Stimulated activated CD4-positive, alpha-beta T cell treated with anti-CD3 and anti-CD28 coated beads, Interleukin-4, amount 100 ng/mL, for 1 hour (primary cell): ENCODE results near the gene LARGE1.
"Not testable (repeated sequence)": the region's sequence is repeated elsewhere in the genome, so short reads cannot be mapped to it uniquely, and the experiment has no call there.

Source experiments
- DNase-seq: peaks from one replicate; pipeline ENCODE4 v3.0.0-alpha.2; 2020

The LARGE1 gene

DNA sequence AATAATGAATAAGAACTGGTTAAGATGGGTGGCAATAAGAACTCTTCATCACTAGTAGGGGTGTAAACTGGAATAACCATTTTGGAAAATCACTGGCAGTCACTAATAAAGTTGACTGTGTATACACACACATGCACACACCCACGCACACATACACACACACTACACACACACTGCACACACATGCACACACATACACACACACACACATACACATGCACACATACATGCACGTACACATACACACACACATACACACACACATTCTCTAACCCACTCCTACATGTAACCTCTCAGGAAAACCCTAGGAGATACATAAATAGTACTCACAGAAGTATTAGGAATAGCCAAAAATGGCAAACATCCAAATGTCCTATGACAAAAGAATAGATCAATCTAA lies 455.6 kb downstream of the LARGE1 start:
- no peak for DNase-seq

DNA sequence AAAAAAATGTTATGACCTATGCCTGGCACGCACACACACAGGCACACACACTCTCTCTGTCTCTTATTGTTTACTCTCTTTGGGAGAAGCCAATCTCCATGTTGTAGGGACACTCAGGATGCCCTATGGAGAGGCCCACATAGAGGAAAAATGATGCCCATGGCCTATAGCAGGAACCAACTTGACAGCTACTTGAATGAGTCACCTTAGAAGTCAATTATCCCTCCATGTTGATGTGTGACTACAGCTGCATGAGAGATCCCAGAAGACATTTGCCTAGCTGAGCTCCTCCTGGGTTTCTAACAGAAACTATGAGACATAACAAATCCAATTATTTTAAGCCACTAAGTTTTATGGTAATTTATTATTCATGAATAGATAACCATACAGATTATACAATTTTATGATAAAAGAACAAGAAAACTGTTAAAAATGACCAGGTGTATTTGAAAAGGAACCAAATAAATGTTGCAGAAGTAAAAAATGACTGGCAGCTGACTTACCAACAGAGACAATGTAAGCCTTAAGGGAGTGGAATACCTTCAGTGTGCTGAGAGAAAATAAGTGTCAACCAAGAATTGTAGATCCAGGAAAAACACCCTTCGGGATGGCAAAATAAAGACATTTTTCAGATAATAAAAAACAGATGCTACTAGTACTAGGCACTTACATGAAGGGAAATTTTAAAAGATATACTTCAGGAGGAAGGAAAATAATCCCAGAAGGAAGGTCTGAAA lies 458.4 kb downstream of the LARGE1 start:
- DNase-seq = no peak

- DNase-seq = not testable (repeated sequence)
These were observed 459.0 kb downstream of the LARGE1 start for GRCh38 chr22:33461245-33461644.

DNA sequence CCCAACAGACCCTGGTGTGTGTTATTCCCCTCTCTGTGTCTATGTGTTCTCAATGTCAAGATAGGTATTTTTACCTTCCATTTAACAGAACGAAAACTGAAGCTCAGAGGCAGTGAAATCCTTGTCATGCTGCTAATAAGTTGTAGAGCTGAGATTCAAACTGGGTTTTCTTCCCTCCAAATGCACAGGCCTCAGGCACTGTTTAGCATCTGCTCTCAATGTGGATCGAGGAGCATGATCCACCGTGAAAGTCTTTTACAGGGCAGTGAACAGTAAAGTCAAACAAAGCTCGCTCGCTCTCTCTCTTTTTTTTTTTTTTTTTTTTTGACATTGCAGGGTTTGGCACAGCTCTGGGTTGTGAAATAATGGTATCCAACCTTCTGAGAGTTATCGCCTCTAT lies 461.1 kb downstream of the LARGE1 start:
- no peak for DNase-seq

DNA sequence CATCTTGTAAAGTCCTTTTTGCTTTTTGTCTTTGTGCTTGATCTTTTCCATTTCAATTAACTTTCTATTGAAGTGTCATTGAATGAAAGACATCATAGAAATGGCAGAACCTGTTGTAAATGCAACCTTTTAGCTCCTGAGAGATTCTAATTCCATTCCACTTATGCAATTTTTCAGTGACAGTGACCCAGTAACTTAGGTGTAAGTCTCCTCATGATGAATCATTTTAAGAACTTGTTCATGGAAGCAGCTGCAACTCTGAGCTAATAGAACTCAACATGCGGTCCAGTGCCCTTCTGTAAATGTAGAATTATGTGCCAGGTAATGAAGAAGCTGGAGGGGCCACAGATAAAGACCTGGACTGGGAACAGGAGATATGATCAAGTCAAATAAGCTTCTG lies 463.8 kb downstream of the LARGE1 start:
- no peak for DNase-seq

GRCh38 chr22:33455036-33455435 lies 465.2 kb downstream of the LARGE1 start:
- DNase-seq = no peak

GRCh38 chr22:33451866-33452469 lies 468.3 kb downstream of the LARGE1 start:
- DNase-seq = no peak

DNA sequence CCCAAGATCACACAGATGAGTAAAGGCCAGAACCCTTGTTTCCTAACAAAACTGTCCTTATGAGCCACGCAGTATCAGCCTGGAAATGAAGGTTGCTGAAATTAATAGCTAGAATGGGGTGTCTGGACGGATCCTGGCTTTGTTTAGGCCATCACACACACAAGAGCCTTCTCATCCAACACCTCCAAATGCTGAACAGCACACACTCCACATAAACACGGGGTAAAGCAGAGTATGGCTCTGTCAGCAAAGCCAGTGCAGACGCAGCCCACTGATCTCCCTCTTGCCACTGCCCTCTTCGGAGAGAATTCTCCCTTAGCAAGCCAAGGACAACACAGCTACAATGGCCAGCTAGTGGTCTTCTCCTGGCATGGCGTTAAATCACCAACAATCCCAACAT lies 469.5 kb downstream of the LARGE1 start:
- no peak for DNase-seq

- DNase-seq = no peak
These were observed 472.5 kb downstream of the LARGE1 start for GRCh38 chr22:33447733-33448132.

DNA sequence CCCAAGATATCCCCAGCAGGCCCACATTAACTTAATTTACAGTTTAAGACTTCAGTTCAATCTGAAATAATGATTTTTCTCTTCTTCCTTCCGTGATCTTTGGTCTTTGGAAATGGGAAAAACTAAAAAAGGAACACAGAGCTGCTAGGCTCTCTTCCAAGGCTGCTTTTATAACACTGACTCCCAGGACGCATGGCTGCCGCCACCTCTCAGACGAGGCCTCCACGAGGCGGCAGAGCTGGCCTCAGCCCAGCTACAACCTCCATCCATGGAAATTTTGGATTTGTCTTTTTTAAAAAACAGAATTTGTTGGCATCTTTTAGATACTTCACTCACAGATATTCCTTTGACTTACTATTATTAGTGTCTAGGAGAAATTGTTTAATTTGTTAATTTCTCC lies 476.6 kb downstream of the LARGE1 start:
- no peak for DNase-seq

DNA sequence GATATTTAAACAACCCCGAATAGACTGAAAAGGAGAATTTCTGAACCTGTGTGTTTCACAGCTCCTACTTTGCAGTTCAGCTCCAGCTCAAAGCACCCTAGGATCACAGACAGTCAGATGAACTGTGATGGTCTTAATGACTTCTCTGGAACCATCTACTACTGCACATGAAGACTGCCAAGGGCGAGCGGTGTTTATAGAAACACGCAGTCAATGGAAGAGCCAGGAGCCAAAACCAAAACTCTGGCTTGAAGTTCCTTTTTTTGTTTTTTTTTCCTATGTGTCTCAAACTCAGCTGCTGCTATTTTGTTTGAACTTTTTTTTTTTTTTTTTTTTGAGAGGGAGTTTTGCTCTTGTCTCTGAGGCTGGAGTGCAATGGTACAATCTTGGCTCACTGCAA lies 479.5 kb downstream of the LARGE1 start:
- no peak for DNase-seq

DNA sequence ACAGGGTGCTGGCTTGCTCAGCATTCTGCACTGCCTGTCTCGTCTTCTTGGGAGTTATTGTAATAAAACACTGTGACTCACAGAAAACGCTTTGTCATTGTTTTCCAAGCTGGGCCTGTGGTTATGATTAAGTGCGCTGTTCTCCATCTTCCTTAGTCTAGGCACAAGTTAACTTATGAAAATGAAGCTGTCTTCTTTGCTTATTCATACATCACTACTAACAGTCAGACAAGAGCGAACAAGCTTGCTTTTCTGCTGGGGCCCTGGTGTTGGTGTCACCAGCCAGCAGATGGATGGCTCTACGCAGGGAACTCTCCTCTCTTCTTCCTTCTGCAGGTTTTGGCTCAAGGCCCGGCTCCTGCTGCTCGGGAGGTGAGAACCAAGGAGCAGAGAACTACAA lies 482.0 kb downstream of the LARGE1 start:
- DNase-seq = no peak

DNA sequence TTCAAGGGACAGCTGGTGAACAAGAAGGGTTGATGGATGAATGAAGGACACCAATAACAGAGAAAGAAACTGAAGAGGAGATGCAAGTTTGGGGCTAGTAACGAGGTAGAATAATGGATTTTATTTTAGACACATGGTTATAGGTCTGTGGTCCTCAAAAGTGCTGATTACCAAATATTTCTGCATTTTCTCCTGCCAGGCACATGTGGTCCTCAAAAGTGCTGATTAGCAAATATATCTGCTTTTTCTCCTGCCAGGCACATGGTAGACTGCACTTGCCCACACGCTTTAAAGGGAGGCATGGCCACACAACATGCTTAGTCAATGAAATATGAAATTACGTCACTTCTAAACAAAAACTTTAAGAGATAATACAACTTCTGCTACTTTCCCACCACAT lies 489.0 kb downstream of the LARGE1 start:
- DNase-seq = no peak

DNA sequence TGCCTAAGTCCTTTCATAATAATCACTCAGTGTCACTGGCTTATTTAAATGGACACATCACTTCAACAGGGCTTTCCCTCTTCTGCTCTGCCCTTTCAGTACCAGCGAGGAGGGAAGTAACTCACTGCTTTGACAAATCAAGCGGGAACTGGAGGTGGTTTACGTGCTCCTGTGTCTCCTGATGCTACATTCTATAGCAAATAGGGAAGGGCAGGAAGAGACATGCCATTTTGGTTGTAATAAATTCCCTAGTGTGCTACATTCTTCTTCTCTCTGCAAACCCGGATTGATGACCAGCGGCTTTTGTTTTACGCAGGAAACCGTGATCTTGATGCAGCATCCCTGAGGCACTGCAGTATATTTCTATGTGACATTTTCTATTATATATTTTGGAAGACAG lies 491.0 kb downstream of the LARGE1 start:
- no peak for DNase-seq

DNA sequence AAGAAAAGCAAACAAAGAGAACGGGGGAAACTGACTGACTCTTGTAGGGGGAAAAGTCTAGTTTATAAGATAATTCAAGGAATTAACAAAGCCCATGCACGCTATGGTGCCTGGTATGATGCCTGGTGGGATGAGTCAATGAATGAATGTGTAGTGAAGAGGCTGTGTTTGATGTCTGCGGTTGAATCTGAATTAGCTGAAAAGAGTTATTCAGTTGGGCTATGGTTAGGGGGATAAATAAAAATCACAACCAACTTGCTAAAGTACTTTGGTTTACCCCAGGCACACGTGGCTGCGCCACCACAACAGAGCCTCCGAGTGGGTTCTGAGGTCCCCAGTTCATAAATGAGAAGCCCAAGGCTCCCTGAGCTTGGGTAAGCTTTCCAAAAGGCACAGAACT lies 492.8 kb downstream of the LARGE1 start:
- no peak for DNase-seq

GRCh38 chr22:33426451-33426850 lies 493.8 kb downstream of the LARGE1 start:
- DNase-seq = no peak

DNA sequence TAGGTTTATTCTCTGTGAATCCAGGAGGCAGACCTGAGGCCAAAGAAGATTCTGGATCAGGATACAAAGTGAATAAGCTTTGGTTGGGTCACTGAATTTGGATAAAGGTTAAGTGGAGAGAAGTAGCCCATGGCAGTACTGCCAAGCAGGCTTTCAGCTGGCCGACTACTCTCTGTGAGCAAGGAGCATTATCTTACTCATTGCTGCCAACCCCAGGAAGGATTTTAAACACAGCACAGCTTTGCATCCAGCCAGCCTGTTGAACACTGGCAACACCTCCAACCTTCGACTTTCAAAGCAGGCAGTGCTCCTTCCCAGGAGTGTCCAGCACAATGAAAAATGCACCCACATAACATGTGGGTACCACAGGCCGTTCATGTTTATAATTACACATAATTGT lies 498.4 kb downstream of the LARGE1 start:
- no peak for DNase-seq

DNA sequence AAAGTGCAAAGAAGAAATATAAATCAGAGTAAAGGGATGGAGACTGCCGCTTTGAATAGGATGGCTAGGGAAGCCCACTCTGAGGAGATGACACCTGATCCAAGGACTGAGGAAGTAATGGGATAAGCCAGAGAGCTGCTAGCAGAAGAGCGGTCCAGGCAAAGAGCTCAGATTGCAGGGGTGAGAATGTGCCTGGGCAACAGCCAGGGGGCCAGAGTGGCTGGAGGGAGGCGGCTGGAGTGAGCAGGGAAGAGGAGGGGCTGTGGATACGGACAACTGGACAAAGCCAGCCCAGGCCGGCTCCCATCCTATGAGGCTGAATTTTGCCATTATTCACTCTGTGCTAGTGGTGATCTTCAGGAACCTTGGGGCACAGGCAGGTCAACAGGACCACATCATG lies 501.8 kb downstream of the LARGE1 start:
- DNase-seq = no peak

DNA sequence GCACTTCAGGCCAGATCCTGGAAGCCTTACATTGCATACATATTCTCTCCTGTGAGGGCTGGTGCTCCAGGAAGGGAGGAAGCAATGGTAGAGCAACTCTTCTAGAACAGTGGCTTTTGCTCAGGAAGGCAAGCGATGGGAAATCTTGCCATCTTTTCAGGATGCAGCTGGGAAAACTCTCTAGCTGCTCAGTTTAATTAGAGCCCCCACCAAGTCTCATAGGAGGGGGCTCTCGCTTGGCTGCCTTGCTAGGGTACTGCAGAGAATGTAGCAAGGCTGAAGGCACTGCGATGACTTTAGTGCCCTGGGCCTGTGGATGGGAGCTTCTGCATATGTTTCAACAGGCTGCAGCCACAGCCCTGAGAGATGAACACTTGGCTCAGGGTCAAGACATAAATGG lies 504.9 kb downstream of the LARGE1 start:
- no peak for DNase-seq

- no peak for DNase-seq
These were observed 511.2 kb downstream of the LARGE1 start for GRCh38 chr22:33409079-33409478.

DNA sequence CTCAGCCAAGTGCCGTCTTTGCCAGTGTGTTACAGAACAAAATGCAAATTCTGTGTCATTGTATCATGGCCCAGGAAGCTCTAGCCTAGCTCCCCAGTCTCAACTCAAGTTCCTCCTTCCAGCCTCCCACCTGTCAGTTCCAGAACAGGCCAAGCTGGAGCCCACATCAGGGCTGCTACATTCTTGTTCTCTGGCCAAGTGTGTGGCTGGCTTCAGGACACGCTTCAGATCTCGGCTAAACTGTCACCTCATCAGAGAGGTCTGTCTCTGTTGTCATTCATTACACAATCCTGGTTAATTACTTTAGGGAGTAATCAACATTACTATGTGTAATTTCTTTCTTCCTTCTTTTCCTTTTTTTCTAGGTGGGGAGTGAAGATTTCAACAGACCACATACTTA lies 515.1 kb downstream of the LARGE1 start:
- no peak for DNase-seq

DNA sequence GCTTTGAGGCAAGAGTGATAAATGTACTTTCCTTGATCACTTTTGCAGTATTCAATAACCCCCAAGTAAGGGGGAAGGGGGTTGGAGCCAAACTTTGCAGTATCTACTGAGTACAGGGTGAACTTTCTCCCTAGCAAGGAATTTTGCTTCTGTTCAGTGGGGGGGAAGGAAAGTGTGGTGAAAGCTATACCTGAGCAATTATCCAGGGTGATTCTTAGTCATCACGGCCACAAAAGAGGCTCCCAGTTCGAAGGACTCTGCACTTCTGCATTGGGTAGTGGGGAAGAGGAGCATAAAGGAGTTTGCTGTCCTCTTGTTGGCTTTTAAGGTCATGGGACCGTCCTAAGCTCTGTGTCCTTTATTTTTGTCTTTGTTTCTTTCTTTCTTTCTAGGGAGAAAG lies 515.6 kb downstream of the LARGE1 start:
- DNase-seq = no peak

- DNase-seq = no peak
These were observed 518.0 kb downstream of the LARGE1 start for GRCh38 chr22:33402325-33402724.

- no peak for DNase-seq
These were observed 519.0 kb downstream of the LARGE1 start for GRCh38 chr22:33401291-33401690.

GRCh38 chr22:33400891-33401290 lies 519.4 kb downstream of the LARGE1 start:
- DNase-seq = no peak
